ENCODE measurements around the gene TECR. TPM values are rescaled to one million over a fixed set of nuclear protein-coding genes. Genes with fewer than 3 reads are reported as not detected.
A peak's percentile ranks its signal among the peaks of the same experiment; 100 is the strongest.
"Not testable (repeated sequence)": the region's sequence is repeated elsewhere in the genome, so short reads cannot be mapped to it uniquely, and the experiment has no call there.

Gene TECR
- total RNA-seq, 6 donors from 2014 or later = 54.0 to 124 (median 80.6) TPM

GRCh38 chr19:14496029-14496833 lies 33.2 kb upstream of the TECR start, which contains the start of gene GIPC1:
Gene GIPC1, minus strand, starts transcription at chr19:14496127. Its CDS starts 13,151 bp downstream, at chr19:14482976.
- ATAC-seq (ENCODE audit: low FRiP score in 2 of 2) = peak; percentile 98

GRCh38 chr19:14496834-14497227 lies 32.6 kb upstream of the TECR start:
- H3K4me3 ChIP-seq = peak overlapping the region in 3 of 4 donors; percentile 86 to 98 (median 93)
- H3K36me3 ChIP-seq = peaks cover 0 to 3% (median 1%) of the 10 kb centered on the region in 4 donors
- TF ChIP-seq POLR2A (IDR thresholded peaks at IDR 0.05) = no peak
- no peak for TF ChIP-seq CTCF (IDR thresholded peaks at IDR 0.05)
- TF ChIP-seq POLR2AphosphoS5 (IDR thresholded peaks at IDR 0.05) = no peak
- no peak for TF ChIP-seq EP300 (IDR thresholded peaks at IDR 0.05)
- peak overlapping the region; percentile 82 to 89 (median 87) for H3K27ac ChIP-seq
- 47 to 58% methylated on average over 7 of the region's 7 CpGs for WGBS, 2 donors
- H3K27me3 ChIP-seq = no peaks in the 10 kb centered on the region
- no peak for DNase-seq
- H3K4me1 ChIP-seq = peaks cover 30 to 45% (median 33%) of the 10 kb centered on the region in 4 donors
- H3K9me3 ChIP-seq = no peaks in the 10 kb centered on the region
- no peak for ATAC-seq (ENCODE audit: low FRiP score in 2 of 2)

More at GRCh38 chr19:14496029-14496833, 33.2 kb upstream of the TECR start, which contains the start of gene GIPC1:
- Histone ChIP-seq H3K9me3 (no peaks in the 10 kb centered on the region), H3K27me3 (no peaks in the 10 kb centered on the region), H3K4me1 (peaks cover 30 to 45% (median 33%) of the 10 kb centered on the region in 4 donors), H3K4me3 (peak within 1 kb of the TSS; percentile 86 to 98 (median 94)), H3K36me3 (peaks cover 0 to 9% (median 4%) of the 10 kb centered on the region in 4 donors), H3K27ac (peak within 1 kb of the TSS; percentile 86 to 89 (median 88))
- WGBS, 2 donors = 10 to 21% methylated on average over 10 to 30 of the region's 71 CpGs
- peak in 2 of 4 donors; percentile 1 to 24 for TF ChIP-seq EP300 (IDR thresholded peaks at IDR 0.05)
- peak in 1 of 4 donors; percentile 75 for TF ChIP-seq POLR2A (IDR thresholded peaks at IDR 0.05)
- peak; percentile 74 to 86 for TF ChIP-seq POLR2AphosphoS5 (IDR thresholded peaks at IDR 0.05)
- TF ChIP-seq CTCF (IDR thresholded peaks at IDR 0.05) = no peak
- DNase-seq = peak; percentile 95 to 99

GRCh38 chr19:14497228-14497921 lies 32.0 kb upstream of the TECR start:
- no peak overlapping the region for H3K4me3 ChIP-seq
- WGBS, 2 donors = 28 to 38% methylated on average over 6 of the region's 6 CpGs
- H3K4me1 ChIP-seq = peaks cover 31 to 47% (median 35%) of the 10 kb centered on the region in 4 donors
- H3K9me3 ChIP-seq = no peaks in the 10 kb centered on the region
- no peaks in the 10 kb centered on the region for H3K27me3 ChIP-seq
- peak; percentile 1 to 8 for ATAC-seq (ENCODE audit: low FRiP score in 2 of 2)
- no peak for TF ChIP-seq EP300 (IDR thresholded peaks at IDR 0.05)
- peak in 2 of 4 donors; percentile 12 to 35 for TF ChIP-seq POLR2A (IDR thresholded peaks at IDR 0.05)
- peak overlapping the region; percentile 82 to 89 (median 87) for H3K27ac ChIP-seq
- no peaks in the 10 kb centered on the region for H3K36me3 ChIP-seq
- peak; percentile 24 to 75 for DNase-seq

- no peaks in the 10 kb centered on the region for H3K36me3 ChIP-seq
- ATAC-seq (ENCODE audit: low FRiP score in 2 of 2) (no peak), DNase-seq (peak in 1 of 2 donors; percentile 47)
- no peaks in the 10 kb centered on the region for H3K27me3 ChIP-seq
- H3K9me3 ChIP-seq = no peaks in the 10 kb centered on the region
- no peak overlapping the region for H3K4me3 ChIP-seq
- peak overlapping the region in 2 of 4 donors; percentile 7 to 27 for H3K27ac ChIP-seq
- TF ChIP-seq EP300 (IDR thresholded peaks at IDR 0.05) (no peak), POLR2AphosphoS5 (IDR thresholded peaks at IDR 0.05) (peak in 1 of 2 donors; percentile 23)
- 80 to 86% methylated on average over 10 to 11 of the region's 11 CpGs for WGBS, 2 donors
- peaks cover 20 to 45% (median 36%) of the 10 kb centered on the region in 4 donors for H3K4me1 ChIP-seq
These were observed 26.9 kb upstream of the TECR start for GRCh38 chr19:14502334-14503092.

- TF ChIP-seq CTCF (IDR thresholded peaks at IDR 0.05) = no peak
- no peak for TF ChIP-seq EP300 (IDR thresholded peaks at IDR 0.05)
- no peak for TF ChIP-seq POLR2AphosphoS5 (IDR thresholded peaks at IDR 0.05)
- TF ChIP-seq POLR2A (IDR thresholded peaks at IDR 0.05) = no peak
- no peak for DNase-seq
- Histone ChIP-seq H3K36me3 (no peaks in the 10 kb centered on the region), H3K4me3 (no peak overlapping the region), H3K27me3 (no peaks in the 10 kb centered on the region), H3K4me1 (peaks cover 18 to 45% (median 36%) of the 10 kb centered on the region in 4 donors), H3K9me3 (no peaks in the 10 kb centered on the region), H3K27ac (peak overlapping the region in 2 of 4 donors; percentile 15 to 27)
- ATAC-seq (ENCODE audit: low FRiP score in 2 of 2) = no peak
- 30 to 46% methylated on average over 1 of the region's 1 CpG for WGBS, 2 donors
These were observed 26.1 kb upstream of the TECR start for GRCh38 chr19:14503285-14503684.

- not testable (repeated sequence) for H3K4me3 ChIP-seq; H3K9me3 ChIP-seq; H3K36me3 ChIP-seq; ATAC-seq (ENCODE audit: low FRiP score in 2 of 2); DNase-seq; H3K27me3 ChIP-seq
- Histone ChIP-seq H3K4me1 (peaks cover 23 to 54% (median 44%) of the 10 kb centered on the region in 4 donors), H3K27ac (peak overlapping the region; percentile 83 to 86 (median 86))
- WGBS, 2 donors = 91 to 97% methylated on average over 8 of the region's 8 CpGs
These were observed 24.8 kb upstream of the TECR start for GRCh38 chr19:14504575-14504974.
